Measurements from ENCODE around the gene PDP2. TPM values are rescaled to one million over a fixed set of nuclear protein-coding genes. Genes with fewer than 3 reads are reported as not detected.

The PDP2 gene
- total and polyA plus RNA-seq, 2 donors (not counting 3 experiments of a cell fraction or from before 2014, with no cell fraction given): 4.4 to 9.3 TPM

Other genes with a start within 250 kb of the PDP2 start
- gene CMTM4, start 183.8 kb upstream of the PDP2 start, total RNA-seq: 8.5 and 9.0 TPM in 2 replicates
- gene CMTM4, start 183.8 kb upstream of the PDP2 start, polyA plus RNA-seq: 7.1 and 10.7 TPM in 2 replicates
- 156 and 159 TPM in 2 replicates for gene DYNC1LI2, start 128.9 kb upstream of the PDP2 start, total RNA-seq
- gene DYNC1LI2, start 128.9 kb upstream of the PDP2 start, polyA plus RNA-seq: 51.2 and 110 TPM in 2 replicates
- not detected in 2 replicates for gene TERB1, start 78.9 kb upstream of the PDP2 start, total RNA-seq
- gene TERB1, start 78.9 kb upstream of the PDP2 start, polyA plus RNA-seq: not detected in 2 replicates
- 64.3 and 67.6 TPM in 2 replicates for gene NAE1, start 49.5 kb upstream of the PDP2 start, total RNA-seq
- gene NAE1, start 49.5 kb upstream of the PDP2 start, polyA plus RNA-seq: 18.2 and 23.6 TPM in 2 replicates
- not detected in 2 replicates for gene CA7, start 36.1 kb upstream of the PDP2 start, total RNA-seq
- not detected in 2 replicates for gene CA7, start 36.1 kb upstream of the PDP2 start, polyA plus RNA-seq
- not detected in 2 replicates for gene CDH16, start 38.4 kb downstream of the PDP2 start, total RNA-seq
- gene CDH16, start 38.4 kb downstream of the PDP2 start, polyA plus RNA-seq: not detected in 2 replicates
- gene RRAD, start 45.0 kb downstream of the PDP2 start, total RNA-seq: 0.22 and 0.46 TPM in 2 replicates
- 0.48 and 0.60 TPM in 2 replicates for gene RRAD, start 45.0 kb downstream of the PDP2 start, polyA plus RNA-seq
- gene CIAO2B, start 53.9 kb downstream of the PDP2 start, total RNA-seq: 78.7 and 85.2 TPM in 2 replicates
- 314 and 423 TPM in 2 replicates for gene CIAO2B, start 53.9 kb downstream of the PDP2 start, polyA plus RNA-seq
- 24.5 and 28.8 TPM in 2 replicates for gene CES2, start 55.0 kb downstream of the PDP2 start, total RNA-seq
- gene CES2, start 55.0 kb downstream of the PDP2 start, polyA plus RNA-seq: 19.1 and 19.6 TPM in 2 replicates
- gene CES3, start 80.8 kb downstream of the PDP2 start, total RNA-seq: not detected in 2 replicates
- gene CES3, start 80.8 kb downstream of the PDP2 start, polyA plus RNA-seq: 0.10 and 0.13 TPM in 2 replicates
- gene CES4A, start 108.1 kb downstream of the PDP2 start, total RNA-seq: 3.9 and 5.4 TPM in 2 replicates
- 13.3 and 16.4 TPM in 2 replicates for gene CES4A, start 108.1 kb downstream of the PDP2 start, polyA plus RNA-seq
- 103 and 113 TPM in 2 replicates for gene CBFB, start 148.6 kb downstream of the PDP2 start, total RNA-seq
- gene CBFB, start 148.6 kb downstream of the PDP2 start, polyA plus RNA-seq: 22.0 and 27.8 TPM in 2 replicates
- gene PHAF1, start 229.4 kb downstream of the PDP2 start, total RNA-seq: 16.1 and 18.5 TPM in 2 replicates
- 21.1 and 21.9 TPM in 2 replicates for gene PHAF1, start 229.4 kb downstream of the PDP2 start, polyA plus RNA-seq